Esophagus squamous epithelium (tissue), 5 donors: ENCODE results near the gene IDUA. TPM values are rescaled to one million over a fixed set of nuclear protein-coding genes. Genes with fewer than 3 reads are reported as not detected.

Experiments
- DNase-seq: peaks from one replicate; lab custom pipeline; 2025; lab: John Stamatoyannopoulos, UW
- H3K27ac ChIP-seq, 4 donors: fragments of 200-600 bp; sonication (generic); one replicate each; pipeline ENCODE4 v1.5.1; 2016 to 2019; ENCODE audit warnings: mild to moderate bottlenecking in 1 of 4
- H3K27me3 ChIP-seq, 4 donors: fragments of 200-600 bp; sonication (generic); 1 replicate in 3 of 4; 2 replicates in 1 of 4; pipeline versions ENCODE4 v1.5.1 to v1.6.0; 2017 to 2021; ENCODE audit warnings: antibody characterized with exemption in 1 of 4
- H3K36me3 ChIP-seq, 3 donors: fragments of 200-600 bp; sonication (generic); one replicate each; pipeline ENCODE4 v1.5.1; 2016 to 2019
- H3K4me1 ChIP-seq, 3 donors: fragments of 200-600 bp; sonication (generic); one replicate each; pipeline ENCODE4 v1.5.1; 2017 to 2019
- H3K4me3 ChIP-seq, 4 donors: fragments of 200-600 bp; sonication (generic); 1 replicate in 3 of 4; 2 replicates in 1 of 4; pipeline ENCODE4 v1.5.1; 2016 to 2019; ENCODE audit warnings: mild to moderate bottlenecking in 2 of 4, moderate library complexity in 1 of 4
- H3K9me3 ChIP-seq, 3 donors: fragments of 200-600 bp; sonication (generic); one replicate each; pipeline ENCODE4 v1.5.1; 2016 to 2019
- CTCF ChIP-seq, 6 experiments: fragments of 450-650 bp in 4 of 6; fragments of 200-600 bp in 2 of 6; sonication (generic) in 2 of 6; IDR thresholded peaks; one replicate each; pipeline ENCODE4 v1.5.1; 2016 to 2019; ENCODE audit warnings: antibody characterized with exemption in 6 of 6, mild to moderate bottlenecking in 4 of 6, moderate library complexity in 4 of 6
- POLR2A ChIP-seq, 4 donors: fragments of 450-650 bp; IDR thresholded peaks; one replicate each; pipeline ENCODE4 v1.6.1; 2017; ENCODE audit warnings: antibody characterized with exemption in 4 of 4, mild to moderate bottlenecking in 4 of 4, moderate library complexity in 3 of 4
- WGBS, 2 donors: methylation state at CpG; one replicate each; pipeline ENCODE4 v1.1.5; 2018; 5-methylcytosine and 5-hydroxymethylcytosine counted together
- intact Hi-C: fragments of 100-400 bp; cut with DNase I; formaldehyde crosslinking; loops from one replicate; pipeline ENCODE4 v1.15.0; 2022
- total RNA-seq, 4 donors: library from RNA; depleted of rRNA; stranded (reverse); fragments of >200 nt; gene quantifications; one replicate each; pipeline ENCODE4 v1.1.0, GENCODE V29; 2016
- donor health status: DM: yes; HTN: yes; CAD: no.

Gene IDUA
- total RNA-seq, 4 donors from 2014 or later = 4.3 to 20.5 (median 14.1) TPM

- Histone ChIP-seq H3K4me1 (peaks cover 20 to 45% (median 29%) of the 10 kb centered on the region in 3 donors), H3K27me3 (no peaks in the 10 kb centered on the region), H3K4me3 (no peak overlapping the region), H3K27ac (no peak overlapping the region), H3K36me3 (peaks cover 0 to 41% (median 6%) of the 10 kb centered on the region in 3 donors), H3K9me3 (no peaks in the 10 kb centered on the region)
- 49% methylated on average over 6 of the region's 24 CpGs; no CpG with 5 or more reads in 1 of the 2 donors for WGBS, 2 donors
- no peak for TF ChIP-seq POLR2A (IDR thresholded peaks at IDR 0.05)
- TF ChIP-seq CTCF (IDR thresholded peaks at IDR 0.05) = no peak
- no peak for DNase-seq
- intact Hi-C loops = no loop called here
These were observed 18.6 kb upstream of the IDUA start for GRCh38 chr4:968221-968620.

- H3K36me3 ChIP-seq = peaks cover 0 to 40% (median 6%) of the 10 kb centered on the region in 3 donors
- no peak for DNase-seq
- H3K9me3 ChIP-seq = no peaks in the 10 kb centered on the region
- H3K27me3 ChIP-seq = no peaks in the 10 kb centered on the region
- H3K27ac ChIP-seq = no peak overlapping the region
- no peak overlapping the region for H3K4me3 ChIP-seq
- WGBS, 2 donors = 20% methylated on average over 1 of the region's 23 CpGs; no CpG with 5 or more reads in 1 of the 2 donors
- H3K4me1 ChIP-seq = peaks cover 20 to 42% (median 31%) of the 10 kb centered on the region in 3 donors
- no peak for TF ChIP-seq CTCF (IDR thresholded peaks at IDR 0.05)
- TF ChIP-seq POLR2A (IDR thresholded peaks at IDR 0.05) = no peak
- intact Hi-C loops = no loop called here
These were observed 18.0 kb upstream of the IDUA start for GRCh38 chr4:968621-969394.

GRCh38 chr4:970046-970745 lies 16.6 kb upstream of the IDUA start:
- no peaks in the 10 kb centered on the region for H3K27me3 ChIP-seq
- H3K4me1 ChIP-seq = peaks cover 20 to 48% (median 33%) of the 10 kb centered on the region in 3 donors
- 93% methylated on average over 15 to 18 of the region's 25 CpGs for WGBS, 2 donors
- no peak for DNase-seq
- TF ChIP-seq CTCF (IDR thresholded peaks at IDR 0.05) = no peak
- TF ChIP-seq POLR2A (IDR thresholded peaks at IDR 0.05) = no peak
- no peak overlapping the region for H3K27ac ChIP-seq
- intact Hi-C loops = no loop called here
- peaks cover 0 to 26% (median 6%) of the 10 kb centered on the region in 3 donors for H3K36me3 ChIP-seq
- H3K4me3 ChIP-seq = no peak overlapping the region
- H3K9me3 ChIP-seq = no peaks in the 10 kb centered on the region

GRCh38 chr4:970854-971520 lies 15.9 kb upstream of the IDUA start:
- no peak overlapping the region for H3K27ac ChIP-seq
- TF ChIP-seq CTCF (IDR thresholded peaks at IDR 0.05) (no peak), POLR2A (IDR thresholded peaks at IDR 0.05) (no peak)
- H3K9me3 ChIP-seq = no peaks in the 10 kb centered on the region
- peaks cover 20 to 48% (median 33%) of the 10 kb centered on the region in 3 donors for H3K4me1 ChIP-seq
- DNase-seq = no peak
- intact Hi-C loops = no loop called here
- peaks cover 0 to 18% (median 4%) of the 10 kb centered on the region in 3 donors for H3K36me3 ChIP-seq
- no peak overlapping the region for H3K4me3 ChIP-seq
- no peaks in the 10 kb centered on the region for H3K27me3 ChIP-seq
- 62 to 73% methylated on average over 3 of the region's 17 CpGs for WGBS, 2 donors
